GM19324 (cell line): ENCODE measurements around the gene CARD11.
"Not testable (repeated sequence)": the region's sequence is repeated elsewhere in the genome, so short reads cannot be mapped to it uniquely, and the experiment has no call there.

Source experiments
- ATAC-seq: cut with Tn5 transposase; IDR thresholded peaks from one replicate; pipeline ENCODE4 v1.9.1; 2021; ENCODE audit warnings: mild to moderate bottlenecking, moderate library complexity; ENCODE audit not compliant: unreplicated experiment, low FRiP score

Gene CARD11

GRCh38 chr7:2929321-2930201, 114.1 kb downstream of the CARD11 start:
- ATAC-seq = no peak

DNA sequence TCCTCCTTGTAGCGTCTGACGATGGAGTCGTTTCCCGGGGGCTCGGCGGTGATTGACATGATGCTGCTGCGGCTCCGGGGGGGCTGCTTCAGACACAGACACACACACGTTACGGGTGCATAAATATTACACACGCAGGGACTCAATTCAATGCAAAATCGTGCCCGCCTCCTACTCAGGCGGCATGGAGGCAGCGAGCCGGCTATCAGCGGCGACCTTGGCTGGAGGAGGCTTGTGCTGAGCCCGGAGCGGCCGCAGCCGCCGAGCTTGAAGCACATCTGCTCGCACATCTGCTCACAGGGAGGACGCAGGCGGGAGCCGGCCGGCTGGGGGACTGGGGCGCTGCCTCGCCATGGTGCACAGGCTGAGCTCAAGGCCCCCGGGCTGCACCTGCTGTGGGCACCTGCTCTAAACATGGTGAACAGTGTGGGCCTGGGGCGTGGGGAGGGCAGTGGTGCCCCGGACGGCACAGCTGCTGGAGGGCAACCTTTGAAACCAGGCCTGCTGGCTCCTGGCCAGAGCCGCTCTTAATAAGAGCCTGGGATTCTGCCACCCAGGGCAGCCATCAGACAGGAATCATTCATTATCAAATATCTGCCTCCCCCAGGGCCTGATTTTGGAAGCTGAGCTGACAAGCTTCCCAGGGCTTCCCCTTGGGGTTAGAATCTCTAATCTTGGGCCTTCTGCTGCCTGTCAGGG, 114.9 kb downstream of the CARD11 start:
- no peak for ATAC-seq

- no peak for ATAC-seq
Observed at GRCh38 chr7:2928256-2928612, 115.4 kb downstream of the CARD11 start.

DNA sequence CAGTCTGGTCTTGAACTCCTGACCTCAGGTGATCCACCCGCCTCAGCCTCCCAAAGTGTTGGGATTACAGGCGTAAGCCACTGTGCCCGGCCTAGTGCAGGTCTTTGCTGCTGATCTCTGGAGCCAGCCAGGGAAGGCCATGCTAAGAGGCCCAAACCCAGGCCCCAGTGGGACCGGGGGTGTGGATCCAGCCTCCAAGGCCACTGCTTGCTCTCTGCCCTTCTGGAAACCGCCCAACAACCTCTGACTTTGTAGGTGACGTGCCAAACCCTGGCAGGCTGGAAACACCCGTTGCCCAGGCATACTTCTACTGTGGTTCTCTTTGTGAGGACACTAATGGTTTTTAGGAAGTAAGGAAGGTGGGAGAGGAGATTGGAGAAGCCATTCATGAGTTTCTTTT, 116.1 kb downstream of the CARD11 start:
- no peak for ATAC-seq

DNA sequence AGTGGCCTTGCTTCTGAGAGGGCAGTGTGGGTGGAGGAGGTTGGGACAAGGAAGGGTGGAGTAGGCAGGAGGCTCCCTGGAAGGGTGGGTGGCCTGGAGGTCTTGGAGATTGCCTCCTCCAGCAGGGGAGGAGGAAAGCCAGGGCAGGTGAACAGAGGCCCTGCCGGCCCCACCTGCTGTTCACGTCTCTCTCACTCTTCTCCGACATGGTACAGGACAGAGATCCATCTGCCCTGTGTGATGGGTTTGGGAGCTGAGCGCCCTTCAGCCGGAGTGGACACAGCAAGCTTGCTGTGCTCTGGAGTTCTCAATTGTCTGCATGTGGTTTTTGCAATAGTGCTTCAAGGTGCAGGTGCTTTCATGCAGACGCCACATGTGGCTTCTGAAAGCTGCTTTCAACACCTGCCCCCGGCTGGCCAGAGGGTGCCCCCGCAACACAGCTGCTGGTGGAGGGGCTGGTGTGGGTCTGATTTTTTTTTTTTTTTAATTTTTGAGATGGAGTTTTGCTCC, 116.7 kb downstream of the CARD11 start:
- no peak for ATAC-seq

DNA sequence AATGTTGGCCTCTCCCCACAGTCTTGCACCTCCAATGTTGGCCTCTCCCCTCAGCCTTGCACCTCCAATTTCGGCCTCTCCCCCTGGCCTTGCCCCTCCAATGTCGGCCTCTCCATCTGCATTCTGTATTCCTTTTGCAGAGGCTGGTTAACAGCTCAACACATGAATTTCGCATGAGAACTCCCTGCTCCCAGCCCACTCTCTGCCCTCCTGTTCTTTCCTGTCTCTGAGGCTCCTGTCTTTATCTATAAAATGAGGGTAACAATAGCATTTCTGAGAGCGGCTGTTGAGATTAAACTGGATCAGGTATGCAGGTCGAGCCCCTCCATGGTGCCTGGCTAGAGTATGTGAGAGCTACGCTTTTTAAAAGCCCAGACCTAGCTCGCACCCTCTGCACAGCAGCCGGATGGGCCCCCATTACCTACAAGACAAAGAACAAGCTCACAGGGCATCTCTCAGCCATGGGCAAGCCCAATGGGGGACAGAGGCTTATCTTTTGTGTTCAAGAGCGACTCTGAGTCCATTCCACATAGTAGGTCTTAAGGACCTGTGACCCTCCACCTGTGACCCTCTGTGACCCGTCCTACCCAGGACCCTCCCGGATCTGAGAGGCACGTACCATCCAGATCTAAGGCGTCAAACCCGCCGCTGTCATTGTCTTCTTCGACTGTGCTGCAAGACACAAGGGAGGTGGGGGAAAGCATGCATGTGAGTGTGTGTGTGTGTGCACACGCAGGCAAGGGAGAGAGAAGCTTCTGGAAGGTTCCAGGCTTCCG, 117.4 kb downstream of the CARD11 start:
- ATAC-seq = no peak

DNA sequence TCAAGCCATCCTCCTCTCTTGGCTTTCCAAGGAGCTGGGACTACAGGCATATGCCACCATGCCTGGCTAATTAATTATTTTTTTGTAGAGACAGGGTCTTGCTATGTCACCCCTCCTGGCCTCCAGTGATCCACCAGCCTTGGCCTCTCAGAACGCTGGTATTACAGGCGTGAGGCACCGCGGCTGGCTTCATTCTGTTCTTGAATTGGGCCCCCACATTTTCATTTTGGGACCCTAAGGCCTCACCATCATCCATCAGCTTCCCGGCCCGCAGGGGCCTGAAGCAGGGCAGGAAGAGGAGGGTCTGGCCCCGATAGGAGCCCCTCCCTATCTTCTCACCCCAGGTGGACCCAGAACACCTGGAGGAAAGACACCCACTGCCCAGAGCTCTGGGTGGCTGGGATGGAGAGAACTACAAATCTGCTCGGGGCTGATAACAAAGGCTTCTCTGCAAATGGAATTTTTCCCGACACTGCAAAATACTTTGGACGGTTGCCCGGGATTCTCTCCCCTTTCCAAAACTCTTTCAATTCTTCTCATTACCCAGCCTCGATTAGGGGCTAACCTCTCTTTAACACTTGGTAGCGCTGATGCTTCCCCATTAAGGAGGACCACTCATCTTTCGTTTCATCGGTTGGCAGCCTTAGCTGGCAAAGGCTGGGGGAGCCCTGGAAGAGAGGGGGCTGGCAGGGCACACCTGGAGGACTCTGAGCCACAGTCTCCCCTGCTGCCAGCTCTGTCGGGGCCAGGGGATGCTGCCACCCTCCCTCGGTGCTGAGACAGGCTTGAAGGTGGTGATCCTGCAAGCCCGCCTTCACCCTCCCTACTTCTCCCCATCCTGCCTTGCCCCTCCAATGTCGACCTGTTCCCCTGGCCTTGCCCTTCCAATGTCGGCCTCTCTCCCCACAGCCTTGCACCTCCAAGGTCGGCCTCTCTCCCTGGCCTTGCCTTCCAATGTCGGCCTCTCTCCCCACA, 118.5 kb downstream of the CARD11 start:
- ATAC-seq = no peak

- ATAC-seq = no peak
Observed at GRCh38 chr7:2923886-2924574, 119.6 kb downstream of the CARD11 start.

GRCh38 chr7:2923291-2923781, 120.3 kb downstream of the CARD11 start:
- ATAC-seq = no peak

GRCh38 chr7:2922866-2923265, 120.8 kb downstream of the CARD11 start:
- no peak for ATAC-seq

- no peak for ATAC-seq
Observed at GRCh38 chr7:2922348-2922691, 121.3 kb downstream of the CARD11 start.

- no peak for ATAC-seq
Observed at GRCh38 chr7:2921653-2922347, 121.9 kb downstream of the CARD11 start.

DNA sequence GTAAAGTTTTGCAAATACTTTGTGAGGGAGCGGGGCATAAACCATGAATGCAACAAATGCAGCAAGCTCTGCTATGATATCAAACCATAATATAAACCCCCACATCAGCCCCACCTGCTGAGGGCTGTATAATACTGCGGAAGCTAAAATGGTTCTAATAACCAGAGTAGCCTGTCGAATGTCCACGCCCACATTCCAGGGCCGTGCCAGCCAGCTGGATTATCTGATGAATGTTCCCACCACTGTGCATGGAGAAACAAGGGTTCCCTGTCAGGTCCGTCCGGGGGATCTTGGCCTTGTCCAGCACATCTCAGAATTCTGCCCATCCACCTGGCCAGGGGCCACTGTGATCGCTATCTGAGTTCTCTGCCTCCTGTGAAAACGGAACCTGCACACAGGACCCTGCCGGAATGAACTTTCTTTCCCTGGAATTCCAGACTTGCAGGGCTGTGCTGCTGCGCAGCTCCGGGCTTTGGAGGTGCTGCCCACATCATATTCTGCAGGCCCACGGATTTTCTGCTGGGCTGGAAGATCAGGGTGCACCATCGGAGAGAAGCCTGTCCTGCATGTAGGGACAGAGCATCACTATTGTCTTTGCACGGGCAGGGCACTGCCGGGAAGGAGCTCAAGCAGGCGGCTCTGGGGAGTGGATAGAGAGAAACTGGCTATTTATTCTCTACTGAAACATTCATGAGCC, 122.6 kb downstream of the CARD11 start:
- ATAC-seq = no peak

GRCh38 chr7:2920480-2920879, 123.2 kb downstream of the CARD11 start:
- not testable (repeated sequence) for ATAC-seq

DNA sequence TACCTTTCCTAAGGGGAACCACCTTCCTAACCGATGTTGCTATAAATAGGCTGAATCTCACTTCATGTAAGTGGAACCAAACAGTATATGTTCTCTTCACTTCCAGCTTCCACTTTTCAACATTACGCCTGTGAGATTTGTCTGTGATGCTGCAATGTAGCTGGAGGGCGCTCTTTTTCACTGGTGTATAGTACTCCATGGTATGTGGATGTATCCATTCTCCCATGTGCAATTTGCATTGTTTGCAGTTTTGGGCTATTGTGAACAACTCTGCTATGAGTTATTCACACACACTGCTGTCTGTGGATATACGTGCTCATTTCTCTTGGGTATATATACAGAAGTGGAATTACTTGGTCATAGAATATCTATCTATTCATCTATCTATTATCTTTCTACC, 123.6 kb downstream of the CARD11 start:
- ATAC-seq = no peak

DNA sequence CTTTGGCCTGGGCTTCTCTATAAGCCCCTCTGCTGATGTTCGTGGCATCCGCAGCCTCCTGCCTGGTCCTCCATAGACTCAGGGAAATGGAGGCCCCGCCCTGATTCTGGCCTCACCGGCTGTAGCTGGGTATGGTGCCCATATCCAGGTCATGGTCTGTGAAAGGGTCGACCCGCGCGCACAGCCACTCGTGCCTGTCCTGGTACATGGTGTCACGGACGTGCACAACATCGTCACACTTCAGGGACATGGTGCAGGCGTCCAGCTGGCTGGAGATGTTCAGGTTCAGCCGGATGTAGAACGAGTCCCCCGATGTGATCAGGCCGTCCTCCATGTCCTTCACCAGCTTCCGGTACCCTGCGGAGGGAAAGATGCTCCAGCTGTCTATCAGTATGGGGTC, 124.4 kb downstream of the CARD11 start:
- no peak for ATAC-seq

- ATAC-seq = no peak
Observed at GRCh38 chr7:2918406-2918805, 125.3 kb downstream of the CARD11 start.

DNA sequence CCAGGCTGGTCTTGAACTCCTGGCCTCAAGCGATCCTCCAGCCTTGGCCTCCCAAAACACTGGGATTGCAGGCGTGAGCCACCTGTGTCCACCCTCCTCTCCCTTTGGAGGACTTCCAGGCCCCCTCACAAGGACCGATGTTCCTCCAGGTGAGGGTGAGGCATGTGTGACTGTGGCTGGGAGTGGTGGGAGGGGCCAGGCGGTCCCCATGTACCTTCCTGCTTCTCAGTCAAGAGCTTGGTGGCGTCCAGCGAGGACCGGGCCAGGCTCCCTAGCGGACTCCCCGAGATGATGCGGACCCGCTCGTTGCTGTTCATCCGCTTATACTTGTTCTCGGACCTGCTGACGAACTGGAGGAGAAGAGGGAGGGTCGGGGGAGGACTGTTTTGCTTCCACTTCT, 128.6 kb downstream of the CARD11 start:
- ATAC-seq = no peak
